H7 (cell line): ENCODE results near the gene CTAG1B. TPM values are rescaled to one million over a fixed set of nuclear protein-coding genes. Genes with fewer than 3 reads are reported as not detected.
"Not testable (repeated sequence)": the region's sequence is repeated elsewhere in the genome, so short reads cannot be mapped to it uniquely, and the experiment has no call there.

Experiments used
- DNase-seq: peaks from one replicate; pipeline ENCODE4 v3.0.0; 2012
- H3K27me3 ChIP-seq: 2 replicates; pipeline ENCODE4 v1.6.0; 2011; ENCODE audit warnings: mild to moderate bottlenecking, low read length; ENCODE audit not compliant: control insufficient read depth, insufficient read depth
- H3K36me3 ChIP-seq: replicated peaks from 2 replicates; pipeline ENCODE4 v1.5.1; 2011; ENCODE audit warnings: low read length; ENCODE audit not compliant: control insufficient read depth, insufficient read depth
- H3K4me3 ChIP-seq: 2 replicates; pipeline ENCODE4 v1.5.1; 2011; ENCODE audit warnings: low read depth, mild to moderate bottlenecking, control low read depth, low read length, moderate library complexity; ENCODE audit not compliant: insufficient read depth
- total RNA-seq: library from RNA; depleted of rRNA; stranded (reverse); fragments of >200 nt; shearing (Covaris generic); gene quantifications from 2 replicates; pipeline ENCODE4 v1.2.3, GENCODE V29; 2014; rRNA removed

CTAG1B gene
- total RNA-seq: not detected in 2 replicates

DNA sequence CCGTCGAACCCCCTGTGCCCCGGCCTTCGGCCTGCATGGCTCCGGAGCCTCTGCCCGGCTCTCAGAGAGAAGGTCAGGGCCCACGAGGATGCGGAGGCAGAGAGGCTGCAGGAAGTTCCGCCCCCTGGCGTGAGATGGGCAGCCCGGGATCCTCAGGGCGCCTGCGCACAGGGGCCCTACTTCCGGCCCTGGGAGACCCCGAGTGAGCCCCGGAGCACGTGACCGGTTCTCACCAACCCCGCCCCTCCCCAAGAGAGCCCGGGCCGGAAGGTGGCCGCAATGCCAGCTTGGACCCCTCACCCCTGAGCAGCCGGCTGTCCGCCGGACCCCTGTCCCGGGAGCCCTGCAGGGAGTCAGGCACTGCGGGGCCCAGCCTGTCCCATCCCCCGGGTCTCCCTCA lies at the start of gene CTAG1B:
Gene CTAG1B (minus strand): TSS at position 101 of the 400 bp plus-strand sequence. CDS start 64 bp downstream, at position 37.
- not testable (repeated sequence) for DNase-seq, H3K27me3 ChIP-seq, H3K36me3 ChIP-seq, H3K4me3 ChIP-seq

DNA sequence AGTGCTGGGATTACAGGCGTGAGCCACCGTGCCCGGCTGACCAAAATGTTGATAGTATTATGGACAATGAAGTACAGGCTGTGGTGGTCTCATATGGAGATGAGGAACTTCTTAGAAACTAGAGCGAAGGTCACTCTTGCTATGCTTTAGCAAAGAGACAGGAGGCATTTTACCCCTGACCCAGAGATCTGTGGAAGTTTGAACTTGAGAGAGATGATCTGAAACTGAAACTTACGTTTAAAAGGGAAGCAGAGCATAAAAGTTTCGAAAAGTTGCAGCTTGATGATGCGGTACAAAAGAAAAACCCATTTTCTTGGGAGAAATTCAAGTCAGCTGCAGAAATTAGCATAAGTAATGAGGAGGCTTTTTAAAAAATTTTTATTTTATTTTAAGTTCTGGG lies 42.8 kb upstream of the CTAG1B start:
- H3K4me3 ChIP-seq: no peak overlapping the region
- H3K27me3 ChIP-seq: no peaks in the 10 kb centered on the region
- H3K36me3 ChIP-seq: no peaks in the 10 kb centered on the region
- no peak for DNase-seq

DNA sequence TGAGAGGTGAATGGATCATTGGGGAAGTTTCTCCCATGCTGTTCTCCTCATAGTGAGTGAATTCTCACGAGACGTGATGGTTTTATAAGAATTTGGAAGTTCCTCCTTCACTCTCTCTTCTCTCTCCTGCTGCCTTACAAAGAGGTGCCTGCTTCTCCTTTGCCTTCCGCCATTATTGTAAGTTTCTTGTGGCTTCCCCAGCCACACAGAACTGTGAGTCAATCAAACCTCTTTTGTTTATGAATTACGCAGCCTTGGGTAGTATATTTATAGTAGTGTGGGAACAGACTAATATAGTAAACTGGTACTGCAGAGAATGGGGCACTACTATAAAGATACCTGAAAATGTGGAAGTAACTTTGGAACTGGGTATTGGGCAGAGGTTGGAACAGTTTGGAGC lies 42.1 kb upstream of the CTAG1B start:
- Histone ChIP-seq H3K27me3 (no peaks in the 10 kb centered on the region), H3K4me3 (no peak overlapping the region), H3K36me3 (no peaks in the 10 kb centered on the region)
- DNase-seq: no peak

DNA sequence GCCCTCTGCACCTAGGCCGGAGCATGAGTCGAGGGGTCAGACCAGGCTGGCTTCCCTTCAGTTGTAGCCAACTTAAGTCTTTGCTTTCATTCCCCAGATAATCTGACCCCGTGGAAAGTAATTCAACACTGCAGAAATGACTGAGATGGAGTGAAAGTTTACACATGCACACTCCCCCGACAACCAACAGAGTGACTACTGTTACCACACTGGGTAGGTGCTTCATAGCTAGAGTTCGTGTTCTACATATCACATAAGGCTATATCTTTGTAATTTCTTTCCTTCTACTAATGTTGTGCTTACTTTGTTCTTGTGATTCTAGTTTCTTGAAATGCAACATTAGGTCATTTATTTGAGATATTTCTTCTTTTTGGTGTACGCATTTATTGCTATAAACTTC lies 41.5 kb upstream of the CTAG1B start:
- DNase-seq: no peak
- Histone ChIP-seq H3K4me3 (no peak overlapping the region), H3K36me3 (no peaks in the 10 kb centered on the region), H3K27me3 (no peaks in the 10 kb centered on the region)

DNA sequence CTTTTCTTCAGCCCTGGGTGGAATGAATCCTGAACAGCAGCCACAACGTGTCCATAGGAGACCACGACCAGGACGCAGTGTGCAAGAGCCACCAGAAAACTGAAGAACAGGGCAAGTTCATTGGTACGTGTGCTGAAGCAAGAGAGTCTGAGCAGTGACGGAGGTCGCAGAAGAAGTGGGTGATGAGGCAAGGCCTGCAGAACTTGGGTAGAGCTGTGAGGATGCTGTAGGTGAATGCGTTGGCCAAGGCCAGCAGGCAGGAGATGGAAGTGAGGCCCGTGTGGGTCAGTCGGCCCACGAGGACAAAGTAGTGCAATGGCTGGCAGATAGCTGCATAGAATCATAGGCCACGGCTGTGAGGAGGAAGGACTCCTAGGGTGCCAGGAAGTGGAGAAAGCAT lies 39.9 kb upstream of the CTAG1B start:
- Histone ChIP-seq H3K4me3 (no peak overlapping the region), H3K36me3 (no peaks in the 10 kb centered on the region), H3K27me3 (no peaks in the 10 kb centered on the region)
- DNase-seq: no peak

DNA sequence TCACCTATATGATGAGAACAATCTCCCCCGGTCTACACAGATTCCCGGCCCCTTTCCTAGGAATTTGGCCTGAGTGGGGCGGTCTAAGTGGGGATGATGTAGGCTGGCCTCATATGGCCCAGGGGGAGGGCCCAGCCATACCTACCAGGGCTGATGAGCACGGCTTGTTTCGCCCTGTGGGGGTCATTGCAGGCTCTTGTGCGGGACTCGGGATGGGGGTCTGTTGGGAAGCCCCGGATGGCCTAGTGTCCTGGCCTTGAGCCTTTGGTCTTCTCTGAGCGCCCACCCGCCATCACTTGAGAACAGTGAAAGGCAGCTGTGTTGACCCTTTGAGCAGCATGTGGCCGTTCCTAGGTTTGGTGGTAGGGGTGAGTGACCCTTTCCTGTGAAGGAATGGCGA lies 39.1 kb upstream of the CTAG1B start:
- peak; percentile 20 for DNase-seq
- no peak overlapping the region for H3K4me3 ChIP-seq
- no peaks in the 10 kb centered on the region for H3K27me3 ChIP-seq
- H3K36me3 ChIP-seq: no peaks in the 10 kb centered on the region

DNA sequence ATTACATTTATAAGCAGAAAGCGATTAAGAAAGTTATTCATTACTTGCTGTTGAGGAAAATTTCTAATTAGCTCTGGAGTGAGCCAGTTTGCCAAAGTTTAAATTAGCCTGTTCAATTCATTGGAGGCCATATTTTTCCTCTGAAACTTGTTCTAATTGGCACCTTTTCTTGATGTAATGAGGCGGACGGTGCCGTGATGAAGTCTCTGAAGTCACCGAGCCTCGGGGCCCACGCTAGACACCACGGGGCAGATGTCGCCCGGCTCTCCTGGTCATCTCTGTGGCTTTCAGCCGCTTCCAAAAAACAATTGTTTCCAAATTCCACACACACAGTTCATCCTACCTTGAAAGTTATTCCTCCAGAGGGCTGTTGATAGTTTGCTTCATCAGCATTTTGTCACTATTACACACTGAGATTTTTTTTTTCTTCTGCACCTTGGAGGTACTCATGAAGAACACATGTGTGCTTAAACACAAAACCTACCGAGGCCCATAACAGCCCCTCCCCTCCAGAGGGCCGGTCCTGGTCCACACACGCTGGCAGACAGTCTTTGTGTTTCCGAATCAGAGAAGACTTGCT lies 38.2 kb upstream of the CTAG1B start:
- Histone ChIP-seq H3K27me3 (no peaks in the 10 kb centered on the region), H3K4me3 (no peak overlapping the region), H3K36me3 (no peaks in the 10 kb centered on the region)
- DNase-seq: peak; percentile 15

DNA sequence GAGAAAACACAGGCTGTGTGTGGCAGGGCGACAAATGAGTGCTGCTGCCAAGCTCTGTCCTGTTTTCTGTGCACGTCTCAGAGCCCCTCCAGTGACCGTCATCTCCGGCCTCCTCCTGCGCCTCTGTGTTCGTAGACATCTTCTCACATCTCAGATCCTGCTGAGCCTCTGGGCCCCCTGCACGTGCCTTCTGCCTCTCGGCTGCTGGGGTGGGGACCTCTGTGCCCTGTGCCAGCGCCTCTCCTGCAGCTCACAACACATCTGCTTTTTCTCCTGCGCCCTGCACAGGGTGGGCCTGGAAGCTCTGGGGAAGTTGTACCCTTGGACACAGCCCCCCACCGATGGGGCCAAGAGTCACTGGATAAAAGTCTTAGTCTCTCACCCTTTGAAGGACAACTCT lies 36.7 kb upstream of the CTAG1B start:
- H3K4me3 ChIP-seq: no peak overlapping the region
- no peak for DNase-seq
- no peaks in the 10 kb centered on the region for H3K27me3 ChIP-seq
- H3K36me3 ChIP-seq: no peaks in the 10 kb centered on the region

DNA sequence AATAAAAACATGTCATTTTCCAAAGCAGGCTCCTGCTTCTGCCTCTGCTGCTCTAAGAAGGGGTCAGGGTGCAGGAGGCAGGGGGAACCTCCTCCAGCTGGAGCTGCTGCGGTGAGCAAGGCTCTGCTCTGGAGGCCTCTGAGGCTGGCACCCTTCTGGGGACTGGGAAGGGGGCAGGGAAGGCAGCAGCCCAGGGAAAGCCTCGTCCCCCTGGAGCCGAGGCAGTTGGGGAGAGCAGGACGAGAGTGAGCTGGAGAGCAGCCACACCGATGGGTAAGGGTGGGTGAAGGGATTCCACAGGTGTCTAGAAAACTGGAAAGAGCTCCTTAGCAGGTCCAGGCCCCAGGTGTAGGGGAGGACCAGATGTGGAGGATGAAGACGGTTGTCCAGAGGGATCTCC lies 36.3 kb upstream of the CTAG1B start:
- H3K27me3 ChIP-seq: no peaks in the 10 kb centered on the region
- no peak for DNase-seq
- H3K36me3 ChIP-seq: no peaks in the 10 kb centered on the region
- no peak overlapping the region for H3K4me3 ChIP-seq

DNA sequence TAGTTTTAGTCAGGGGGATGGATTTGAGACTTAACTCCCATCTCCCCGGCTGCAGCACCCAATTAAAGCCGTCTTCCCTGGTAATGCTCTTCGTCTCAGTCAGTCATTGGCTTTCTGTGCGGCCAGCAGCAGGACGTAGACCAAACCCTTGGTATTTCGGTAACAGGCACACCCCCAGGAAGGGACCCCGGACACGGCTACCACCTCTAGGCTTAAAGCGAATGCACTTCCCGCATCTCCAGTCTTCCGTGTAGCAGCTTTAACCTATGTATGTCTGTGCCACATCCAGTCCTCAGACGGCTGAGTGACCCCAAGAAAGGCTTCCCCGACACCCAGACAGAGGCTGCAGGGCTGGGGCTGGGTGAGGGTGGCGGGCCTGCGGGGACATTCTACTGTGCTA lies 35.8 kb upstream of the CTAG1B start:
- no peaks in the 10 kb centered on the region for H3K36me3 ChIP-seq
- H3K4me3 ChIP-seq: no peak overlapping the region
- no peak for DNase-seq
- H3K27me3 ChIP-seq: no peaks in the 10 kb centered on the region

DNA sequence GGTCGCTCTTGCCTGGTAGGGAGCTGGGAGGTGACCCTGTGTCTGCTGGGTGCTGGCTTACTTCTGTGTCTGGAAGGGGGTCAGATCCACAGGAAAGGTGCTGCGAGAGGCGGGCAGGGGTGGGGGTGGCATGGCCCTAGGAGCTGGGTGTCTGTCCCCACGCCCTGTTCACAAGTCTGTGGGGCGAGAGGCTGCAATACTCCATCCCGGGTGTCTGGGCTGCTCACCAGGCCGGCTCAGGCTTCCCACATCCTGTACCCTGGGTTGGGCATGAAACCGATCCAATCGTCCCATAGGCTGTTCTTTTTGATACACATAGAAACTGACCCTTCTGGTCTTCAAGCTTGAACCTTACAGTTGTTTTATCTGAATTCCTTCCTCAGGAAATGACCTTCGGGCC lies 35.3 kb upstream of the CTAG1B start:
- Histone ChIP-seq H3K36me3 (no peaks in the 10 kb centered on the region), H3K4me3 (no peak overlapping the region), H3K27me3 (no peaks in the 10 kb centered on the region)
- DNase-seq: peak; percentile 36

DNA sequence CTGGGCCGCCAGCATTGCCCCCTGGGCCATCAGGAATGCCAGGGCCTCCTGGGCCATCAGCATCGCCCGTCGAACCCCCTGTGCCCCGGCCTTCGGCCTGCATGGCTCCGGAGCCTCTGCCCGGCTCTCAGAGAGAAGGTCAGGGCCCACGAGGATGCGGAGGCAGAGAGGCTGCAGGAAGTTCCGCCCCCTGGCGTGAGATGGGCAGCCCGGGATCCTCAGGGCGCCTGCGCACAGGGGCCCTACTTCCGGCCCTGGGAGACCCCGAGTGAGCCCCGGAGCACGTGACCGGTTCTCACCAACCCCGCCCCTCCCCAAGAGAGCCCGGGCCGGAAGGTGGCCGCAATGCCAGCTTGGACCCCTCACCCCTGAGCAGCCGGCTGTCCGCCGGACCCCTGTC lies 34.3 kb upstream of the CTAG1B start, which contains the start of gene CTAG2:
Gene CTAG2 (minus strand): TSS at position 167 of the 400 bp plus-strand sequence. CDS start 64 bp downstream, at position 103.
- not testable (repeated sequence) for DNase-seq, H3K4me3 ChIP-seq, H3K27me3 ChIP-seq, H3K36me3 ChIP-seq

DNA sequence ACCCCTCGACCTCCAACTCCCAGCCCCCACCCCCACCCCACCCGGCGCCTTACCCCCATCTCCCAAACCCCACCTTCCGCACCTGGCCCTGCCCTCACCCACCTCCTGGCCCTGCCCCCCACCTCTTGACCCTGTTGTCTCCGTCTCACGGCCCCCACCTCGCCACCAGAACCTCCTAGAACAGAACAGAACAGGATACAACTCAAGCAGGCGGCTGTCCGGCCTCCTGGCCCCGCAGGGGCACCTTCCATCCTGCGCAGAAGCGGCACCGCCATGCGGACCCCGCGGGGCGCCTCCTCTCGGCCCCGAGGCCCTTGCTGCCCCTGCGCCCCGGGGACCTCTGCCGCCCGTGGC lies 33.9 kb upstream of the CTAG1B start:
- Histone ChIP-seq H3K36me3 (no peaks in the 10 kb centered on the region), H3K4me3 (no peak overlapping the region), H3K27me3 (no peaks in the 10 kb centered on the region)
- DNase-seq: peak; percentile 16

DNA sequence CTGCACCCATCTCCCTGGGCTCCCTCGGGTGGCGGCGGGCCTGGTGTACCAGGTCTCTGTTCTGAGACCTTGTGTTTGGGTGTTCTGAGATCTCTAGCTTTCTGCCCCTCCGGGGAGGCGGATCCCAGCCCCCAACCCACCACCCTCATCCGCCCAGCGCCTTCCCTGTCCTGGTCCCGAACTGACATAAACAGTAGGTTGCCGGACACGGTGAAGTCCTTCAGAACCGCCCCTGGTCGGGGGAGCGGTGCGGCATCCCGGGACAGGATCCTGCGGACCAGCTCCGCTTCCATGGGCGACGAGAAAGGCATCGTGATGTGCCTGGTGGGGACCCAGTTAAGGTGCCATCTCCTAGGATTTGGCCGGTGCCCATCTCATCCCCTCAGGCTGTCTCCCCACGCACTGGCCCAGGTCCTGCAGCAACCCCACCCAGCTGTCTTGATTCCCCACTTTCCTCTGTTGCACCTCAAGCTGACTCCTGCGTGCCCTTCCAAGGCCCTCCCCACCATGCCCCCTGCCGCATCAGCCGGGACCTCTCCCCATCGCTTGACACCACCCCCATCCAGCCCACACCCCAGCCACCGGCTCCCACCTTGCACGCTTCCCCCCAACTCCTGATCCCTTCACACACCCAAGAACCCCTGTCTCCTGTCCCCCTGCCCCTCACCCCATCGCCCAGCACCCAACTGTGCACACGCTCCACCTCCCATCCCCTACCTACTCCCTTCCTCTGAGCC lies 33.4 kb upstream of the CTAG1B start:
- Histone ChIP-seq H3K36me3 (no peaks in the 10 kb centered on the region), H3K4me3 (no peak overlapping the region), H3K27me3 (no peaks in the 10 kb centered on the region)
- DNase-seq: peak; percentile 51

DNA sequence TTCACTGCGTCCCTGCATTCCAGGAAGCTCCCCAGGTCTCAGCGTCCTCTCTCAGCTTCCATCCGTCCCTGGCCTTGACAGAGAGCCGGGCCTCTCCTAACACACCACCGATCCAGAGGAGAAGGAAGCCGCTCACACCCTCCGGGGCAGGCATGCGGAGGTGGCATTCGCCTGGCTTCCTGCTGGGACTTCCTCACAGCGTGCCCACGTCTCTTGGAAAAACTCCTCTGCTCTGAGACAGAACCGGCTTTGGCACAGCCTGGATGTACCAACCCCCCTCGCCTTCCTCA lies 31.1 kb upstream of the CTAG1B start:
- no peaks in the 10 kb centered on the region for H3K36me3 ChIP-seq
- H3K27me3 ChIP-seq: no peaks in the 10 kb centered on the region
- H3K4me3 ChIP-seq: no peak overlapping the region
- DNase-seq: no peak
